ENCODE data around the gene SRM. TPM values are rescaled to one million over a fixed set of nuclear protein-coding genes. Genes with fewer than 3 reads are reported as not detected.

Gene SRM
- polyA plus RNA-seq, 3 donors, result 23.2 to 43.2 (median 37.6) TPM

GRCh38 chr1:11059155-11059967, 457 bp downstream of the SRM start:
- Histone ChIP-seq H4K20me1 (ENCODE audit: insufficient read depth, low read length) (no peaks in the 10 kb centered on the region), H3K36me3 (replicated peaks in 1 of 2; ENCODE audit: control insufficient read depth in 1 of 2, insufficient read depth in 2 of 2, low read length in 2 of 2) (peaks cover 16 to 37% of the 10 kb centered on the region in 2 donors), H3K9ac (ENCODE audit: insufficient read depth, low read length, poor library complexity, severe bottlenecking) (peak overlapping the region; percentile 77), H3K4me1 (ENCODE audit: control insufficient read depth in 1 of 2, insufficient read depth in 2 of 2, low read length in 2 of 2) (peaks cover 16 to 23% of the 10 kb centered on the region in 2 donors), H3K9me3 (replicated peaks in 1 of 2; ENCODE audit: control insufficient read depth in 1 of 2, insufficient read depth in 1 of 2, low read length in 2 of 2) (no peaks in the 10 kb centered on the region), H3K27ac (ENCODE audit: low read depth in 1 of 2, low read length in 2 of 2) (peak overlapping the region in 1 of 2 donors; percentile 51), H2AFZ (ENCODE audit: insufficient read depth, low read depth, low read length, poor library complexity, severe bottlenecking) (peak overlapping the region; percentile 86), H3K4me2 (replicated peaks; ENCODE audit: extremely low read depth, low read length, poor library complexity, severe bottlenecking) (peak overlapping the region; percentile 97), H3K79me2 (ENCODE audit: insufficient read depth, low read length) (peaks cover 12% of the 10 kb centered on the region), H3K27me3 (ENCODE audit: control insufficient read depth in 2 of 2, insufficient read depth in 2 of 2, low read length in 2 of 2) (no peaks in the 10 kb centered on the region), H3K4me3 (replicated peaks in 1 of 3; ENCODE audit: low read depth in 2 of 3, low read length in 3 of 3) (peak overlapping the region; percentile 55 to 86 (median 75))
- no peak for DNase-seq
- H3K4me3 Mint-ChIP-seq, result peak overlapping the region; percentile 93 to 97
- no peak for TF ChIP-seq CTCF (IDR thresholded peaks at IDR 0.05)
- intact Hi-C loops (cut with micrococcal nuclease), result loop anchor here in 1 of 2 donors (2.0 kb wide), 1 partner anchor 45 kb away; no protein-coding TSS in a partner anchor
- H3K27ac Mint-ChIP-seq, result peak overlapping the region in 6 of 7 donors; percentile 46 to 90 (median 76)
- no peaks in the 10 kb centered on the region for H3K27me3 Mint-ChIP-seq (ENCODE audit: low read depth in 3 of 3)
- H3K4me1 Mint-ChIP-seq, result peaks cover 21% of the 10 kb centered on the region
- H3K36me3 Mint-ChIP-seq, result peaks cover 21 to 49% of the 10 kb centered on the region in 2 donors
- H3K9me3 Mint-ChIP-seq, result peaks cover 0 to 3% (median 0%) of the 10 kb centered on the region in 7 donors
- WGBS (ENCODE audit: insufficient coverage), result 3% methylated on average over 65 of the region's 72 CpGs

DNA sequence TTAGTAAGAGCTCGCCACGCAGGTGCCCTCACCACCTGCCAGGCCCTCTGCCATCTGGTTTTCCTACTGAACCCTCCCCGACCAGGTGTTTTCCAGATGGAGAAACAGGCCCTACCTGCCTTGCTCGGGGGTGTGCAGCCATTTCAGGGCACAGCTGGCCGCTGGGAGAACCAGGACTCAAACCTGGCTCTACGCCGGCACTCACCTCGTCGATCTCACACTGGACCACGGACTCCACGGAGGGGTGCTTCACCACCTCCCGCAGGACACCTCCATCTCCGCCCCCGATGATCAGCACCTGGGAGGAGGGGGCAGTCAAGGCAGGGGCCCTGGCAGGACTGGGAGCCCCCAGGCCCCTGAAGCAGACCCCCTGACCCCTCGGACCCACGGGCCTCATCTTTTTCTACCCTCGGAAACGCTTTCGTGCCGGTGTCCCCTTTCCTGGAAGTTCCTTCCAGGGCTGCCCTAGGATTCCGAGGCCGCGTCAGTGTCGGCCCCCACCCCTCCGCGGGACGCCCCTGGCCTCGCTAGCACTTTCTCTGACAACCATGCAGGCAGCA, 1.1 kb downstream of the SRM start:
- H3K79me2 ChIP-seq (ENCODE audit: insufficient read depth, low read length), result peaks cover 12% of the 10 kb centered on the region

More for the DNA sequence above, 1.1 kb downstream of the SRM start:
- Histone ChIP-seq H2AFZ (ENCODE audit: insufficient read depth, low read depth, low read length, poor library complexity, severe bottlenecking) (peak overlapping the region; percentile 86), H3K9ac (ENCODE audit: insufficient read depth, low read length, poor library complexity, severe bottlenecking) (peak overlapping the region; percentile 77), H3K4me2 (replicated peaks; ENCODE audit: extremely low read depth, low read length, poor library complexity, severe bottlenecking) (peak overlapping the region; percentile 97), H3K36me3 (replicated peaks in 1 of 2; ENCODE audit: control insufficient read depth in 1 of 2, insufficient read depth in 2 of 2, low read length in 2 of 2) (peaks cover 12 to 38% of the 10 kb centered on the region in 2 donors), H3K4me3 (replicated peaks in 1 of 3; ENCODE audit: low read depth in 2 of 3, low read length in 3 of 3) (peak overlapping the region in 2 of 3 experiments; percentile 55 to 86), H4K20me1 (ENCODE audit: insufficient read depth, low read length) (no peaks in the 10 kb centered on the region), H3K9me3 (replicated peaks in 1 of 2; ENCODE audit: control insufficient read depth in 1 of 2, insufficient read depth in 1 of 2, low read length in 2 of 2) (no peaks in the 10 kb centered on the region), H3K27ac (ENCODE audit: low read depth in 1 of 2, low read length in 2 of 2) (no peak overlapping the region), H3K27me3 (ENCODE audit: control insufficient read depth in 2 of 2, insufficient read depth in 2 of 2, low read length in 2 of 2) (no peaks in the 10 kb centered on the region), H3K4me1 (ENCODE audit: control insufficient read depth in 1 of 2, insufficient read depth in 2 of 2, low read length in 2 of 2) (peaks cover 16 to 23% of the 10 kb centered on the region in 2 donors)
- peaks cover 22 to 48% of the 10 kb centered on the region in 2 donors for H3K36me3 Mint-ChIP-seq
- H3K27me3 Mint-ChIP-seq (ENCODE audit: low read depth in 3 of 3), result no peaks in the 10 kb centered on the region
- no peak for TF ChIP-seq CTCF (IDR thresholded peaks at IDR 0.05)
- peak overlapping the region; percentile 93 to 97 for H3K4me3 Mint-ChIP-seq
- peaks cover 21% of the 10 kb centered on the region for H3K4me1 Mint-ChIP-seq
- WGBS (ENCODE audit: insufficient coverage), result 73% methylated on average over 28 of the region's 28 CpGs
- intact Hi-C loops (cut with micrococcal nuclease), result loop anchor here in 1 of 2 donors (2.0 kb wide), 1 partner anchor 44 kb away; no protein-coding TSS in a partner anchor
- H3K27ac Mint-ChIP-seq, result peak overlapping the region in 3 of 7 donors; percentile 45 to 89 (median 54)
- H3K9me3 Mint-ChIP-seq, result peaks cover 0 to 3% (median 0%) of the 10 kb centered on the region in 7 donors
- DNase-seq, result no peak

Data from CD14-positive monocyte (primary cell).